Measurements from ENCODE around the gene AKAP14.
"Not testable (repeated sequence)": the region's sequence is repeated elsewhere in the genome, so short reads cannot be mapped to it uniquely, and the experiment has no call there.

AKAP14 gene

GRCh38 chrX:119895843-119896326 lies at the start of gene AKAP14:
AKAP14 (plus strand) TSS chrX:119895893; CDS start chrX:119903224, 7,331 bp downstream.
- no peak for DNase-seq (ENCODE audit: low spot score)

- peak; percentile 91 for DNase-seq (ENCODE audit: low spot score)
Observed at GRCh38 chrX:119852382-119853353, 43.0 kb upstream of the AKAP14 start, which contains the start of gene UPF3B. UPF3B (minus strand) TSS chrX:119852963; CDS start chrX:119852928, 35 bp downstream.

GRCh38 chrX:119853444-119853843 lies 42.2 kb upstream of the AKAP14 start:
- no peak for DNase-seq (ENCODE audit: low spot score)

GRCh38 chrX:119870626-119871131 lies 25.0 kb upstream of the AKAP14 start:
- no peak for DNase-seq (ENCODE audit: low spot score)

- no peak for DNase-seq (ENCODE audit: low spot score)
Observed at GRCh38 chrX:119871245-119871598, 24.5 kb upstream of the AKAP14 start.

- DNase-seq (ENCODE audit: low spot score), result peak; percentile 74
Observed at GRCh38 chrX:119871599-119872395, 23.9 kb upstream of the AKAP14 start, which contains the start of the genes NDUFA1 and RNF113A. NDUFA1 (plus strand) TSS chrX:119871832; CDS start chrX:119871912, 80 bp downstream. RNF113A (minus strand) TSS chrX:119871733; CDS start chrX:119871613, 120 bp downstream.

GRCh38 chrX:119878740-119879139 lies 17.0 kb upstream of the AKAP14 start:
- no peak for DNase-seq (ENCODE audit: low spot score)

- no peak for DNase-seq (ENCODE audit: low spot score)
Observed at GRCh38 chrX:119880076-119880475, 15.6 kb upstream of the AKAP14 start.

- DNase-seq (ENCODE audit: low spot score), result peak; percentile 46
Observed at GRCh38 chrX:119880552-119881437, 14.9 kb upstream of the AKAP14 start.

GRCh38 chrX:119885554-119886428 lies 9.9 kb upstream of the AKAP14 start:
- DNase-seq (ENCODE audit: low spot score), result peak; percentile 67

GRCh38 chrX:119887721-119888425 lies 7.8 kb upstream of the AKAP14 start:
- peak; percentile 58 for DNase-seq (ENCODE audit: low spot score)

GRCh38 chrX:119890626-119891025 lies 5.1 kb upstream of the AKAP14 start:
- DNase-seq (ENCODE audit: low spot score), result not testable (repeated sequence)

- not testable (repeated sequence) for DNase-seq (ENCODE audit: low spot score)
Observed at GRCh38 chrX:119891961-119892692, 3.6 kb upstream of the AKAP14 start.

GRCh38 chrX:119899125-119899524 lies 3.4 kb downstream of the AKAP14 start:
- DNase-seq (ENCODE audit: low spot score), result no peak

- DNase-seq (ENCODE audit: low spot score), result no peak
Observed at GRCh38 chrX:119900976-119901375, 5.3 kb downstream of the AKAP14 start.

GRCh38 chrX:119916310-119916709 lies 20.6 kb downstream of the AKAP14 start:
- no peak for DNase-seq (ENCODE audit: low spot score)

- DNase-seq (ENCODE audit: low spot score), result no peak
Observed at GRCh38 chrX:119917877-119918276, 22.2 kb downstream of the AKAP14 start.

GRCh38 chrX:119919835-119920585 lies 24.3 kb downstream of the AKAP14 start:
- no peak for DNase-seq (ENCODE audit: low spot score)

Measured in LoVo (cell line).